ENCODE data around the gene NDC1.
"Not testable (repeated sequence)": the region's sequence is repeated elsewhere in the genome, so short reads cannot be mapped to it uniquely, and the experiment has no call there.

Gene NDC1

GRCh38 chr1:53837924-53838653 is at the start of gene NDC1:
TSS of gene NDC1 (minus strand) at chr1:53838296. CDS start at chr1:53838261, 35 bp downstream.
- DNase-seq: peak; percentile 93

- DNase-seq: not testable (repeated sequence)
Measured at GRCh38 chr1:53883600-53883999, 45.5 kb upstream of the NDC1 start.

- not testable (repeated sequence) for DNase-seq
Measured at GRCh38 chr1:53881853-53882252, 43.8 kb upstream of the NDC1 start.

GRCh38 chr1:53878492-53879105 is 40.5 kb upstream of the NDC1 start:
- DNase-seq: no peak

- not testable (repeated sequence) for DNase-seq
Measured at GRCh38 chr1:53875150-53875549, 37.1 kb upstream of the NDC1 start.

- no peak for DNase-seq
Measured at GRCh38 chr1:53871773-53872484, 33.8 kb upstream of the NDC1 start.

- no peak for DNase-seq
Measured at GRCh38 chr1:53871221-53871620, 33.1 kb upstream of the NDC1 start.

- DNase-seq: no peak
Measured at GRCh38 chr1:53869454-53870117, 31.5 kb upstream of the NDC1 start.

- no peak for DNase-seq
Measured at GRCh38 chr1:53868565-53868964, 30.5 kb upstream of the NDC1 start.

- DNase-seq: no peak
Measured at GRCh38 chr1:53862507-53862906, 24.4 kb upstream of the NDC1 start.

GRCh38 chr1:53860967-53861411 is 22.9 kb upstream of the NDC1 start:
- no peak for DNase-seq

- no peak for DNase-seq
Measured at GRCh38 chr1:53851571-53852285, 13.6 kb upstream of the NDC1 start.

- no peak for DNase-seq
Measured at GRCh38 chr1:53850082-53850673, 12.1 kb upstream of the NDC1 start.

GRCh38 chr1:53847980-53848379 is 9.9 kb upstream of the NDC1 start:
- no peak for DNase-seq

GRCh38 chr1:53842347-53842746 is 4.3 kb upstream of the NDC1 start:
- DNase-seq: no peak

GRCh38 chr1:53838654-53838974 is 518 bp upstream of the NDC1 start:
- DNase-seq: no peak

- DNase-seq: no peak
Measured at GRCh38 chr1:53837646-53837923, 511 bp downstream of the NDC1 start.

- DNase-seq: no peak
Measured at GRCh38 chr1:53835491-53835890, 2.6 kb downstream of the NDC1 start.

- no peak for DNase-seq
Measured at GRCh38 chr1:53834776-53835175, 3.3 kb downstream of the NDC1 start.

- DNase-seq: no peak
Measured at GRCh38 chr1:53833393-53833792, 4.7 kb downstream of the NDC1 start.

- DNase-seq: no peak
Measured at GRCh38 chr1:53826367-53826766, 11.7 kb downstream of the NDC1 start.

- DNase-seq: no peak
Measured at GRCh38 chr1:53825306-53825705, 12.8 kb downstream of the NDC1 start.

- no peak for DNase-seq
Measured at GRCh38 chr1:53822931-53823330, 15.2 kb downstream of the NDC1 start.

Measured in SIG-M5 (cell line).